GM21723 (cell line): ENCODE data around the gene NACAD.
A peak's percentile ranks its signal among the peaks of the same experiment; 100 is the strongest.

Experiments
- ATAC-seq: cut with Tn5 transposase; IDR thresholded peaks from one replicate; pipeline ENCODE4 v1.9.1; 2021; ENCODE audit warnings: mild to moderate bottlenecking, moderate library complexity; ENCODE audit not compliant: unreplicated experiment

Gene NACAD

GRCh38 chr7:45088821-45089340 lies at the start of gene NACAD:
Gene NACAD (minus strand): TSS chr7:45088969. CDS start chr7:45088894, 75 bp downstream.
- ATAC-seq: no peak

GRCh38 chr7:45136106-45137060 lies 47.6 kb upstream of the NACAD start:
- peak; percentile 65 for ATAC-seq

- no peak for ATAC-seq
Observed at GRCh38 chr7:45133877-45134276, 45.1 kb upstream of the NACAD start.

- ATAC-seq: no peak
Observed at GRCh38 chr7:45133352-45133751, 44.6 kb upstream of the NACAD start.

- no peak for ATAC-seq
Observed at GRCh38 chr7:45132708-45133320, 44.0 kb upstream of the NACAD start.

GRCh38 chr7:45131891-45132290 lies 43.1 kb upstream of the NACAD start:
- ATAC-seq: no peak

- ATAC-seq: no peak
Observed at GRCh38 chr7:45130910-45131309, 42.1 kb upstream of the NACAD start.

GRCh38 chr7:45129906-45130305 lies 41.1 kb upstream of the NACAD start:
- ATAC-seq: no peak

GRCh38 chr7:45129181-45129800 lies 40.5 kb upstream of the NACAD start:
- ATAC-seq: no peak

- no peak for ATAC-seq
Observed at GRCh38 chr7:45126920-45127319, 38.2 kb upstream of the NACAD start.

GRCh38 chr7:45126201-45126600 lies 37.4 kb upstream of the NACAD start:
- ATAC-seq: no peak

- ATAC-seq: no peak
Observed at GRCh38 chr7:45125193-45125904, 36.6 kb upstream of the NACAD start.

- ATAC-seq: no peak
Observed at GRCh38 chr7:45123913-45124710, 35.3 kb upstream of the NACAD start.

- no peak for ATAC-seq
Observed at GRCh38 chr7:45122975-45123860, 34.4 kb upstream of the NACAD start.

- ATAC-seq: no peak
Observed at GRCh38 chr7:45119550-45119949, 30.8 kb upstream of the NACAD start.

GRCh38 chr7:45118889-45119331 lies 30.1 kb upstream of the NACAD start:
- ATAC-seq: no peak

GRCh38 chr7:45118292-45118691 lies 29.5 kb upstream of the NACAD start:
- no peak for ATAC-seq

- no peak for ATAC-seq
Observed at GRCh38 chr7:45117582-45117981, 28.8 kb upstream of the NACAD start.

- no peak for ATAC-seq
Observed at GRCh38 chr7:45116048-45116447, 27.3 kb upstream of the NACAD start.
